Stimulated activated CD8-positive, alpha-beta memory T cell treated with anti-CD3 and anti-CD28 coated beads, Interleukin-15, amount 100 ng/mL, for 48 hours (primary cell): Measurements from ENCODE around the gene MAMDC4.
"Not testable (repeated sequence)": the region's sequence is repeated elsewhere in the genome, so short reads cannot be mapped to it uniquely, and the experiment has no call there.

ENCODE experiments used
- DNase-seq, 2 donors: peaks; one replicate each; pipeline ENCODE4 v3.0.0-alpha.2; 2020; ENCODE audit warnings: low read depth in 2 of 2

MAMDC4 gene

GRCh38 chr9:136839229-136840139, 12.7 kb upstream of the MAMDC4 start:
- DNase-seq, result no peak

GRCh38 chr9:136840140-136840876, 11.8 kb upstream of the MAMDC4 start:
- no peak for DNase-seq

- DNase-seq, result no peak
Measured at GRCh38 chr9:136840877-136841645, 11.1 kb upstream of the MAMDC4 start.

- not testable (repeated sequence) for DNase-seq
Measured at GRCh38 chr9:136841646-136842379, 10.3 kb upstream of the MAMDC4 start.

GRCh38 chr9:136842380-136842948, 9.7 kb upstream of the MAMDC4 start, which contains the start of gene AJM1:
Gene AJM1, plus strand, starts transcription at chr9:136842478. Its CDS starts 1,937 bp downstream, at chr9:136844415.
- DNase-seq, result peak; percentile 65 to 72

- not testable (repeated sequence) for DNase-seq
Measured at GRCh38 chr9:136843159-136843800, 8.9 kb upstream of the MAMDC4 start.

GRCh38 chr9:136843801-136844740, 8.1 kb upstream of the MAMDC4 start:
- peak in 1 of 2 donors; percentile 40 for DNase-seq

- DNase-seq, result no peak
Measured at GRCh38 chr9:136844761-136845464, 7.2 kb upstream of the MAMDC4 start.

- no peak for DNase-seq
Measured at GRCh38 chr9:136845465-136846260, 6.5 kb upstream of the MAMDC4 start.

- no peak for DNase-seq
Measured at GRCh38 chr9:136846376-136847087, 5.6 kb upstream of the MAMDC4 start.

GRCh38 chr9:136847088-136847825, 4.9 kb upstream of the MAMDC4 start:
- no peak for DNase-seq

GRCh38 chr9:136847826-136848392, 4.2 kb upstream of the MAMDC4 start:
- DNase-seq, result peak; percentile 78 to 81

- DNase-seq, result no peak
Measured at GRCh38 chr9:136848393-136849037, 3.6 kb upstream of the MAMDC4 start.

- DNase-seq, result peak; percentile 96 to 97
Measured at GRCh38 chr9:136849038-136849959, 2.8 kb upstream of the MAMDC4 start, which contains the start of gene PHPT1. Gene PHPT1, plus strand, starts transcription at chr9:136849409. Its CDS starts 22 bp downstream, at chr9:136849431.
